HL-60/S4 treated with phorbol 12-myristate 13-acetate at 8.2 ng/mL for 4 days and 3 days (cell line): ENCODE results near the gene DPM3.

Experiments used
- in situ Hi-C: fragments of 300-500 bp; cut with MboI; formaldehyde crosslinking; loops from 2 replicates; pipeline ENCODE4 v1.15.0; 2022; ENCODE audit warnings: low sequenced_read_pairs

The DPM3 gene

DNA sequence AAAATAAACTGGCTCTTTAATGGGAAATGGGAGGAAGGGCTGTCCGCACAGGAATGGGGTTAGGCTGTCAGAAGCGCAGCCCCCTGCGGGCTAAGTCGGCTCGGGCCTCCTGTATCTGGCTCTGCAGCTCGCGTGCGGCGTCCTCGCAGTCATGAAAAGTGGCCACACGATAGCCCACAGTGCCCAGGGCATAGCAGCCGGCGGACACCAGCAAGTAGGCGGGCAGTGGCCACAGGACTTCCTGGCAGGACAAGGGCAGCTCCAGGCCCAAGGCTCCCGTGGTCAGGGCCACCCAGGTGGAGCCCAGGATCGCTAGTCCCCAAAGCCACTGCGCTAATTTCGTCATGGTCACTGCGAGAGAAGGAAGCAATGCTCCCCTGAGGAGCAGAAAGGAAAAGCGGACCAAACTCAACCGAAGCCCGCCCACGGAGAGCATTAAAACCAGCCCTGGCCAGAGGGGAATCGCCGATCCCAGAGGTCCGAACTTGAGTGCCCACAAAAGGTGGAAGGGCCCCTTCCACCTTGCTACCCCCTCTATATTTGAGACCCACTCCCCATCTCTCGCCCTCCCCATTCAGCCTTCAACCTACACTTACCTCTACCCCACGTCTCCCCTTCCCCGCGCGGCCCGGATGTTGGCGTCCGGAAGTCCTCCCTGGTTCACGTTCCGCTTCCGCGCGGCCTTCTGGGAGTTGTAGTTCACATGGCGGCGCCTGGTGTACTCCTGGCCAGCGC, at the start of gene DPM3:
TSS of gene DPM3 (minus strand) at position 637 of the 735 bp plus-strand sequence. CDS start at position 346, 291 bp downstream.
- in situ Hi-C loops, result no loop called here

- in situ Hi-C loops, result loop anchor here (25.0 kb wide), 1 partner anchor 397 kb away; no protein-coding TSS in a partner anchor
These were observed 49.6 kb upstream of the DPM3 start for GRCh38 chr1:155189926-155190325.

- in situ Hi-C loops, result loop anchor here (25.0 kb wide), 1 partner anchor 399 kb away; no protein-coding TSS in a partner anchor
These were observed 47.9 kb upstream of the DPM3 start for GRCh38 chr1:155188268-155188667.

DNA sequence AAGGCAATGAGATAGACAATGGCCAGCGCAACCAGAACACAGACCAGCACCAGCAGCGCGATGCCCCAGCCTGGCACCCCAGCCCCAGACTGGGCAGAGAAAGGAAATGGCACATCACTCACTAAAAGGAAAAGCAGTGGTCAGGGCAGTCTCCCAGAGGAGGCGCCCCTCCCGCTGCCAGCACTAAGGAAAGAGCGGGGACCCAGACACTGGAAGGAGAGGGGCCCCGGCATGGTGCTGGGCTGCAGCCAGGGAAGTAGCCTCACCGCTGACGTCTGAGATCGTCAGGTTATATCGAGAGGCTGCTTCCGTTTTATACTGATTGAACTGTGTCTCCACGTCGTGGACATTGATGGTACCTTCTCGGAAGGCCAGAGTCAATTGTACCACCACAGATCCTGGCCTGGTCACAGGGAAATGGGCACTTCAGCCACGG, 47.1 kb upstream of the DPM3 start:
- in situ Hi-C loops, result loop anchor here (25.0 kb wide), 1 partner anchor 400 kb away; no protein-coding TSS in a partner anchor

- in situ Hi-C loops, result loop anchor here (25.0 kb wide), 1 partner anchor 400 kb away; no protein-coding TSS in a partner anchor
These were observed 46.6 kb upstream of the DPM3 start for GRCh38 chr1:155186794-155187455.

DNA sequence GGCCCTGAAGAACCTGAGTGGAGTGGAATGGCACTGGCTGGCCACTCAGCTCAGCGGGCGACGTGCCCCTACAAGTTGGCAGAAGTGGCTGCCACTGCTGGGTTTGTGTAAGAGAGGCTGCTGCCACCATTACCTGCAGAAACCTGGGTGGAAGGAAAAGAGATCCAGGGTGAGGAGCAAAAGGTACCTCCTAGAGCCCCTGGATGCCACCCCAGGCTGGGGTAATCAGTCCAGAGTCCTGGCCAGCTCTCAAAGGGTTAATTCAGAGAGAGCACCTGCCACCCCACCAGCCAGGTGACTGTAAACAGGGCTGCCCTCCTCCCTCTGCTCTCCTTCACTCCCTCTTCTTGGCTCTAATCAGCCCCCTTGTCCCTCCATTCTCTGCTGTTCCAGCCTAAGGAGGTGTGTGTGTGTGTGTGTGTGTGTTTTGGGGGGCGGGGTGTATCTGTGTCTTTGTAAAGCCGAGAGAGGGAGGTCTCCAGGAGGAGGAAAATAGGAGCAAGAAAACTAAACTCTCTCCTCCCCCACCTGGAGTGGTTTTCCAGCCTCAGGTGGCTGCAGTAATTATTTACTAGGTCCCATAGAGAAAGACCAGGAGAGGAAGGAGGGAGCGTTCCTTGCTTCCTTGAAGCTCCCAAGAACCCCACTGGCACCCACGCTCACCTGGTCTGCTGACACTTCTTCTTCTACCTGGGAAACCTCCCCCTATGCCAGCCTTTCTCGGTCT, 45.9 kb upstream of the DPM3 start:
- in situ Hi-C loops, result loop anchor here (25.0 kb wide), 1 partner anchor 401 kb away; no protein-coding TSS in a partner anchor

GRCh38 chr1:155185783-155186066, 45.4 kb upstream of the DPM3 start:
- in situ Hi-C loops, result loop anchor here (25.0 kb wide), 1 partner anchor 402 kb away; no protein-coding TSS in a partner anchor

DNA sequence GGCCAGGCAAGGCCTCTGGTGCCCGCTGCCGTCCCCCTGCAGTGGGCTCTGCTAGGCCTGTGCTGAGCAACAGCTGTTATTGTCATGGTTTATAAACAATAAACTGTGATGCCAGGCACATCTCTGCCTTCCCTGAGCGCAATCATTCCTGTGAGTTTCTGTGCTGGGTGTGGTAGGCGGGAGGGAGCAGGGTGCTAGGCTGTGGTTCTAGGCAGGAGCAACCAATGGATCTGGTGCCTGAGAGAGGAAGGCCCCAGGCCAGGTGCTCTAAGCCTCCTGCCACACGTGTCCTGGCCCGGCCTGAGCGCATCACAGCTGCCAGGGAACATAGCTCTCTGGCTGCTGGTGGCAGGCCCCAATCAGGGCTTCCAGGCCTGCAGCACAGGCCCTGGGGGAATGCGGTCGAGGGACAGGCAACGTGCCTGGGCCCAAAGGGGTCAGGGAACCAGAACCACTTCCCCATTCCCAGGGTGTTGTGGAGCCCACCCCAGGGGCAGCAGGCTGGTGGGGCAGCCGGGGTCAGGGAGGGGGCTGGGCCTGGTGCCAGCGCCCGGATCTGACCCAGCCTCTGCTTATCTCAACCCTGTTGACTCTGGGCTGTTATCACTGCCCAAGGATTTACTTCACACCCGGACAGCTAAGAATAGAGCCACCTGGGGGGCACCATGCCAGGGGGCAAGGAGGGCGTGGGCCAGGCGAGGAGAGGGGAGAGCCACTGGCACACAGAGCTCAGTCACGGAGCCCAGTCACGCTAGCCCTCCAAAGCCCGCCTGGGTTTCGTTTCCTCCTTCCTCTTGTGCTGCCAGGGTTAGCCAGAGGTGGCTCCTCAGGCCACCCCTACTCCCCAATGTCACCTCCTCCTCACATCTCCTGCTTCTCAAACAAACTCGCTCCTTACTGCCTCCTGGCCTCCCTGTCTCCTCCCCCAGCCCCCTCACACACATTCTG, 44.8 kb upstream of the DPM3 start:
- in situ Hi-C loops, result loop anchor here (25.0 kb wide), 1 partner anchor 402 kb away; no protein-coding TSS in a partner anchor

DNA sequence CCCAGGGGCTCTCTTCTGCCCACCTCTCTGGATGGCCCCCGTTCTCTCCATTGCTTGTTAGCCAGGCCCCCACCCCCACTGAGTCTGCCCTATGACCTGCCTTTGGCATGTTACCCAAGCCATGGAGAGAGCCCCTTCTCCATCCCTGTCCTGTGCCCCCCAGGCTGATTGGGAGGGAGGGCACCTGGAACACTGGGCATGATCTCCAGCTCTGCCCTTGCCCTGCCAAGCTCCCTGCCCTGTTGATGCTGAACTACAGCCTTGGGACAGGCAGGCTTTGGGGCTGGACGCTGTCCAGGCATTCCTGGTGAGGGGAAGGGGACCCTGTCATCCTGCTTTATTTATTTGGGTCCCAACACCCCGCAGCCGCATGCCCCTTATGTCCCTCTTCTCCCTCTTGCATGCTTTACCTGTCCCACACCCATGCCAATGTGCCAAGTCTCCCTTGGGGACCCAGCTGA, 44.0 kb upstream of the DPM3 start:
- in situ Hi-C loops, result loop anchor here (25.0 kb wide), 1 partner anchor 403 kb away; no protein-coding TSS in a partner anchor

DNA sequence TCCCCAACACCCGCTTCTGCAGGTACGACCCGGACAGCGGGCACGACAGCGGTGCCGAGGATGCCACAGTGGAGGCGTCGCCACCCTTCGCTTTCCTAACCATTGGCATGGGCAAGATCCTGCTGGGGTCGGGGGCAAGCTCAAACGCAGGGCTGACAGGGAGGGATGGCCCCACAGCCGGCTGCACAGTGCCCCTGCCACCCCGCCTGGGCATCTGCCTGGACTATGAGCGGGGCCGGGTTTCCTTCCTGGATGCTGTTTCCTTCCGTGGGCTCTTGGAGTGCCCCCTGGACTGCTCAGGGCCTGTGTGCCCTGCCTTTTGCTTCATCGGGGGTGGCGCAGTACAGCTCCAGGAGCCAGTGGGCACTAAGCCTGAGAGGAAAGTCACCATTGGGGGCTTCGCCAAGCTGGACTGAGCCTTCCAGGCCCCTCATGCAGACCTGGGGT, 43.5 kb upstream of the DPM3 start:
- in situ Hi-C loops, result loop anchor here (25.0 kb wide), 1 partner anchor 404 kb away; no protein-coding TSS in a partner anchor

- in situ Hi-C loops, result loop anchor here (25.0 kb wide), 1 partner anchor 405 kb away; no protein-coding TSS in a partner anchor
These were observed 41.8 kb upstream of the DPM3 start for GRCh38 chr1:155182052-155182550.

DNA sequence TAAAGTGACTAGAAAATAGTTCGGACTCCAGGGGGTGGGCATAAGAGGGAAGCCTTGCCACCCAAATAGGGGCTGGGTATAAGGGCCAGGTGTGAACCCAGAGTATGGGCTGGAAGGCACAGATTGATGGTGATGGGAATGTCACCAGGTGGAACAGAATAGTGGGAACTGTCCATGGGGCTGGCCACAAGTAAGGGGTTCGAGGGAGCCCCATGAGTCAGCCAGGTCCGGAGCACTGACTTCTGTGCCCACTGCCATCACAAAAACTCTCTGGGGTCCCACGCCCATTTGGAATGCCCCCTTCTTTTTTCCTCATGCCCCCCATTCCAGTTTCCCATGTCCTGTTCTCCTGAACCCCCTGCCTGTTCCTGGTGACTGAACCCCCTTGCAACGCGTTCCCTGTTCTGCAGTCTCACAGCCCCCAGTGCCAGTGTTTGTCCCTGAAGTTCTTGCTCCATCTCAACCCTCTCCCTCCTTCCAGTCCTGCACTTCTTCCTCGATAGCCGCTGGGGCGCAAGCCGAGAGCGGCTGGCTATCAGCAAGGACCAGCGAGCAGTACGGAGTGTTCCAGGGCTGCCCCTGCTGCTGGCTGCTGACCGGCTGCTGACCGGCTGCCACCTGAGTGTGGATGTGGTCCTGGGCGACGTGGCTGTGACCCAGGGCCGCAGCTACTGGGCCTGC, 41.2 kb upstream of the DPM3 start:
- in situ Hi-C loops, result loop anchor here (25.0 kb wide), 1 partner anchor 406 kb away; no protein-coding TSS in a partner anchor

DNA sequence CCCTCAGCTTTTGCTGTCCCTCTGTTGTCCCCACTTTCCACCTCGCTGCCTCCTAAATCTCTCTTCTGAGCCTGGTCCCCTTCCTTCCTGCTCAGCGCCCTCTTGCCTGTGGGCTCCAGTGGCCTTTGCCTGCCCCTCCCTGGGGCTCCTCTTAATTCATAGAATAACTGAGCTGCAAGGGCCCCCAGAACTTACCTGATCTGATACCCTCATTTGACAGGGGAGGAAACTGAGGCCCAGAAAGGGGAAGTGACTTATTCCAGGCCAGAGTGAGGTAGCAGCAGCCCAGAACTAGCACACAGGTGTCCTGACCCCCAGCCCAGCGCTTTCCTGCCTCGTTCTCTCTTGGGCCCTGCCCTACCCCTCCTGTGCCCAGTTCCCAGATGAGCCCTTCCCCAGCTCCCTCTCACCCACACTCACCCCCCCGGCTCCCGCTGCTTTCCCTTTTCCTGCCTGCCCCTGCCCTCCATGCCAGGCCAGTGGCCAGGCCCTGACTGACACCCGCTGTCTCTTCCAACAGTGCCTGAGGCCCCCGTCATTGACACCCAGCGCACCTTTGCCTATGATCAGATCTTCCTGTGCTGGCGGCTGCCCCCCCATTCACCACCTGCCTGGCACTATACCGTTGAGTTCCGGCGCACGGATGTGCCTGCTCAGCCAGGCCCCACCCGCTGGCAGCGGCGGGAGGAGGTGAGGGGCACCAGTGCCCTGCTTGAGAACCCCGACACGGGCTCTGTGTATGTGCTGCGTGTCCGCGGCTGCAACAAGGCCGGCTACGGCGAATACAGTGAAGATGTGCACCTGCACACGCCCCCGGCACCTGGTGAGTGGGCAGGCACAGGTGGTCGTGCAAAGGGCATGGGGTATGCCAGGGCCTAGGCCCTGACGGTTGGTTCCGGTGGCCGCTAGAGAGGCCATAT, 39.0 kb upstream of the DPM3 start:
- in situ Hi-C loops, result loop anchor here (25.0 kb wide), 1 partner anchor 408 kb away; no protein-coding TSS in a partner anchor

DNA sequence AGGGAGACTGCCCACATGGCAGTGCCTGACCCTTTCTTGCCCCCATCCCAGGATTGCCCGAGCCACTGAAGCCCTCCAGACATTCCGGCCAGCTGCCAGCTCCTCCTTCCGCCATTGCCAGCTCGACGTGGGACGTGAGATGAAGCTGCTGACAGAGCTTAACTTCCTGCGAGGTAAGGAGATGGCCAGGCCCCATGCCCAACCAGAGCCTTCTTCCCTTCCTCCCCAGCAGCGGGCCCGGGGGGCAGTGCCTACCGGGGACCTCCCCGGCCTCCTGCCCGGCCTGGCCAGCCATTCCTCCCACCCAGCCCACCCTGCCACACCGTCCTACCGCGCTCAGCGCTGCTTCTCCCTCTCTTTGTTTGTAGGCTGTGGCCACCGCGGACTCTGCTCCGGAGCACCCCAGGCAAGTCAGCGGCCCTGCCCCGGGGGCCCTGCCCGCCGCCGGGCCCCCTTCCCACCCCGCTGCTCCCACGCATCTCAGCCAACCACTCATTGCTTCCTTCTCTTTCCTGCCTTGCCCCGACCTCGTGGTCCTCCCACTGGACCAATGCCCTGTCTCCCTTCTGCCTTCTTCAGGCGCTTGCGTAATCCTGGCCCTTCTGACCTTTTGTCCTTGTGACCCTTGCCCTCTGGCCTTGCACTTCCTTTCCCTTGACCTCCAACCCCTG, 38.2 kb upstream of the DPM3 start:
- in situ Hi-C loops, result loop anchor here (25.0 kb wide), 1 partner anchor 409 kb away; no protein-coding TSS in a partner anchor

DNA sequence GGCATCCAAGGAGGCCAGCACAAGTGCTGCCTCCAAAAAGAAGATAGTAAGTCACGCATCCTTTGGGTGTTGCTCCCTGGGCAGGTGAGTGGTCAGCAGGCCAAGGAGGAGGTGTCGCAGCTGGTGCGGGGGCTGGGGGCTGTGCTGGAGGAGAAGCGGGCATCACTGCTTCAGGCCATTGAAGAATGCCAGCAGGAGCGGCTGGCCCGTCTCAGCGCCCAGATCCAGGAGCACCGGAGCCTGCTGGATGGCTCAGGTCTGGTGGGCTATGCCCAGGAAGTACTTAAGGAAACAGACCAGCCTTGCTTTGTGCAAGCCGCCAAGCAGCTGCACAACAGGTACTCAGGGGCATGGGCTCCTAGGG, 37.6 kb upstream of the DPM3 start:
- in situ Hi-C loops, result loop anchor here (25.0 kb wide), 1 partner anchor 409 kb away; no protein-coding TSS in a partner anchor

DNA sequence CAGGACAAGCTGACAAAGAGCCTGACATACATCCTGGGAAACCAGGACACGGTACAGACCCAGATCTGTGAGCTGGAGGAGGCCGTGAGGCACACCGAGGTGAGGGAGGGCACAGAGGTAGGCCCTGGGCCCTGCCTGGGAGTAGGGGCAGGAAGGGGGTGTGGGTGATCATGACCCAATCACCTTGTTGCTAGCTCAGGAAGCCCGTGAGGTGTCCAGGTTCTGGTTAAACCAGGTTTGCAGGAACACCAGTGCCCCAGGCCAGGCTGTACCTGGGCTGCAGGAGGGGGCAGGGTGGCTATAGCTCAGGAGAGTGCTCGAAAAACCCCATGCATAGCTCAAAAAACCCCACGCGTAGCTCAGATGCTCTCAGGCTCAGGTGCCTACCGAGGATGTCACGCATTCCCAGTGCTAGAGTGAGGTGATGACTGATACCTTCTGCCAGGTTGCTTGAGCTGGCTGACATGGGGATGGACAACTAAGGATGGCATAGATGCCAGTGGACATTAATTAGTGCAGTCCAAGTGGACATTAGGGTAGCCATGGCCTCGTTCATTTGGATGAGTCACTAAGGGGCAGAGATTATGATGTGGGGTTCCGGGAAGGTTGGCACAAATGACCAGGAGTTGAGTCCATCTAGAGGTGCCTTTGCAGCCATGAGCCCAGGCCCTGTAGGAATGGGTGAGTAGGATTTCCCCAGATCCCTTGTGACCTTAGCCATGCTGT, 37.0 kb upstream of the DPM3 start:
- in situ Hi-C loops, result loop anchor here (25.0 kb wide), 1 partner anchor 410 kb away; no protein-coding TSS in a partner anchor
